Endothelial cell of umbilical vein (primary cell): ENCODE data around the gene BACH2.
"Not testable (repeated sequence)": the region's sequence is repeated elsewhere in the genome, so short reads cannot be mapped to it uniquely, and the experiment has no call there.

Source experiments
- EZH2 ChIP-seq: IDR thresholded peaks from 2 replicates; pipeline ENCODE4 v1.6.1; 2012; ENCODE audit warnings: borderline replicate concordance, low read depth, mild to moderate bottlenecking, moderate library complexity, low read length, inconsistent platforms; ENCODE audit not compliant: severe bottlenecking
- FOS ChIP-seq: IDR thresholded peaks from 2 replicates; pipeline ENCODE4 v1.6.1; 2011; ENCODE audit warnings: mild to moderate bottlenecking, low read length, moderate library complexity, borderline replicate concordance; ENCODE audit not compliant: insufficient read depth
- JUN ChIP-seq: IDR thresholded peaks from 2 replicates; pipeline ENCODE4 v1.6.1; 2011; ENCODE audit warnings: borderline replicate concordance, low read depth; ENCODE audit not compliant: insufficient read length, insufficient read depth
- MYC ChIP-seq: IDR thresholded peaks from one replicate; pipeline ENCODE4 v1.6.1; 2011; ENCODE audit warnings: mild to moderate bottlenecking, low read depth, low read length
- POLR2A ChIP-seq: IDR thresholded peaks from 2 replicates; pipeline ENCODE4 v1.6.1; 2012; ENCODE audit warnings: low read depth, mild to moderate bottlenecking, control low read depth, low read length
- POLR2AphosphoS5 ChIP-seq: IDR thresholded peaks from 2 replicates; pipeline ENCODE4 v1.6.1; 2012; ENCODE audit warnings: low read depth, mild to moderate bottlenecking, control low read depth, low read length, moderate library complexity; ENCODE audit not compliant: insufficient read depth
- TF ChIP-seq, protein P1 (sequence below), 2 donors: IDR thresholded peaks; 1 replicate in 1 of 2; 2 replicates in 1 of 2; pipeline ENCODE4 v1.5.1; 2011; ENCODE audit warnings: low read length in 2 of 2, mild to moderate bottlenecking in 2 of 2, moderate library complexity in 2 of 2, control low read depth in 1 of 2, inconsistent platforms in 1 of 2, low read depth in 1 of 2; ENCODE audit not compliant: insufficient read depth in 1 of 2; ENCODE audit errors: extremely low read depth in 1 of 2
- TF ChIP-seq, protein P2 (sequence below): IDR thresholded peaks from 2 replicates; pipeline ENCODE4 v1.6.1; 2011; ENCODE audit not compliant: insufficient read depth, insufficient read length

- TF ChIP-seq, protein P1, sequence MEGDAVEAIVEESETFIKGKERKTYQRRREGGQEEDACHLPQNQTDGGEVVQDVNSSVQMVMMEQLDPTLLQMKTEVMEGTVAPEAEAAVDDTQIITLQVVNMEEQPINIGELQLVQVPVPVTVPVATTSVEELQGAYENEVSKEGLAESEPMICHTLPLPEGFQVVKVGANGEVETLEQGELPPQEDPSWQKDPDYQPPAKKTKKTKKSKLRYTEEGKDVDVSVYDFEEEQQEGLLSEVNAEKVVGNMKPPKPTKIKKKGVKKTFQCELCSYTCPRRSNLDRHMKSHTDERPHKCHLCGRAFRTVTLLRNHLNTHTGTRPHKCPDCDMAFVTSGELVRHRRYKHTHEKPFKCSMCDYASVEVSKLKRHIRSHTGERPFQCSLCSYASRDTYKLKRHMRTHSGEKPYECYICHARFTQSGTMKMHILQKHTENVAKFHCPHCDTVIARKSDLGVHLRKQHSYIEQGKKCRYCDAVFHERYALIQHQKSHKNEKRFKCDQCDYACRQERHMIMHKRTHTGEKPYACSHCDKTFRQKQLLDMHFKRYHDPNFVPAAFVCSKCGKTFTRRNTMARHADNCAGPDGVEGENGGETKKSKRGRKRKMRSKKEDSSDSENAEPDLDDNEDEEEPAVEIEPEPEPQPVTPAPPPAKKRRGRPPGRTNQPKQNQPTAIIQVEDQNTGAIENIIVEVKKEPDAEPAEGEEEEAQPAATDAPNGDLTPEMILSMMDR (IDR thresholded peaks at IDR 0.05; ENCODE audit: extremely low read depth in 1 of 2, insufficient read depth in 1 of 2, low read depth in 1 of 2, low read length in 2 of 2): not testable (repeated sequence)
- not testable (repeated sequence) for TF ChIP-seq POLR2A, EZH2, POLR2AphosphoS5, FOS, JUN, MYC
- TF ChIP-seq, protein P2, sequence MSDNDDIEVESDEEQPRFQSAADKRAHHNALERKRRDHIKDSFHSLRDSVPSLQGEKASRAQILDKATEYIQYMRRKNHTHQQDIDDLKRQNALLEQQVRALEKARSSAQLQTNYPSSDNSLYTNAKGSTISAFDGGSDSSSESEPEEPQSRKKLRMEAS: not testable (repeated sequence)
Measured at GRCh38 chr6:90282265-90282664, 14.4 kb downstream of the BACH2 start.
